Muscle of arm (tissue), 12 donors: ENCODE results near the gene ZER1. TPM values are rescaled to one million over a fixed set of nuclear protein-coding genes. Genes with fewer than 3 reads are reported as not detected.
A peak's percentile ranks its signal among the peaks of the same experiment; 100 is the strongest.

Experiments used
- DNase-seq: peaks from one replicate; pipeline ENCODE4 v3.0.0-alpha.2; 2013
- polyA plus RNA-seq, 12 donors: library from polyadenylated mRNA; unstranded; fragments of 120-200 nt; gene quantifications; one replicate each; pipeline ENCODE4 v1.2.1, GENCODE V29; 2013; ENCODE audit not compliant: insufficient read length in 12 of 12

The ZER1 gene
- polyA plus RNA-seq, 12 donors = 27.6 to 45.8 (median 30.8) TPM; not detected in 1

- DNase-seq = no peak
These were observed 53.3 kb downstream of the ZER1 start for GRCh38 chr9:128718475-128718874.

GRCh38 chr9:128718047-128718446 lies 53.7 kb downstream of the ZER1 start:
- DNase-seq = no peak

- no peak for DNase-seq
These were observed 55.0 kb downstream of the ZER1 start for GRCh38 chr9:128716581-128717254.

- no peak for DNase-seq
These were observed 56.3 kb downstream of the ZER1 start for GRCh38 chr9:128715436-128715750.

GRCh38 chr9:128714586-128715435 lies 56.9 kb downstream of the ZER1 start:
- DNase-seq = no peak

GRCh38 chr9:128713941-128714573 lies 57.7 kb downstream of the ZER1 start:
- DNase-seq = no peak

GRCh38 chr9:128713411-128713780 lies 58.3 kb downstream of the ZER1 start:
- no peak for DNase-seq

GRCh38 chr9:128712451-128713410 lies 59.0 kb downstream of the ZER1 start:
- DNase-seq = no peak

- DNase-seq = no peak
These were observed 64.3 kb downstream of the ZER1 start for GRCh38 chr9:128707446-128707845.

GRCh38 chr9:128706671-128707381 lies 64.9 kb downstream of the ZER1 start:
- no peak for DNase-seq

- DNase-seq = no peak
These were observed 65.7 kb downstream of the ZER1 start for GRCh38 chr9:128706045-128706444.

- DNase-seq = no peak
These were observed 66.4 kb downstream of the ZER1 start for GRCh38 chr9:128705051-128705965.

GRCh38 chr9:128704356-128704670 lies 67.4 kb downstream of the ZER1 start:
- DNase-seq = no peak

GRCh38 chr9:128703616-128704355 lies 67.9 kb downstream of the ZER1 start:
- no peak for DNase-seq

GRCh38 chr9:128702949-128703615 lies 68.6 kb downstream of the ZER1 start:
- no peak for DNase-seq

GRCh38 chr9:128702445-128702948 lies 69.2 kb downstream of the ZER1 start, which contains the start of gene PKN3:
PKN3 (plus strand) TSS chr9:128702503; CDS start chr9:128702916, 413 bp downstream.
- DNase-seq = peak; percentile 87

GRCh38 chr9:128701227-128701854 lies 70.4 kb downstream of the ZER1 start:
- DNase-seq = no peak
